Loucy (cell line): ENCODE measurements around the gene DIDO1.
"Not testable (repeated sequence)": the region's sequence is repeated elsewhere in the genome, so short reads cannot be mapped to it uniquely, and the experiment has no call there.

ENCODE experiments used
- CTCF ChIP-seq: fragments of 200-600 bp; sonication (generic); conservative IDR thresholded peaks from 2 replicates; pipeline ENCODE4 v1.5.1; 2014; ENCODE audit warnings: mild to moderate bottlenecking, antibody characterized with exemption, low read length
- EZH2phosphoT487 ChIP-seq: fragments of 200-600 bp; IDR thresholded peaks from 2 replicates; pipeline ENCODE4 v1.6.1; 2018; ENCODE audit warnings: antibody characterized with exemption, mild to moderate bottlenecking, moderate library complexity, borderline replicate concordance

GRCh38 chr20:62923059-62923668 is 3.1 kb downstream of the DIDO1 start:
- not testable (repeated sequence) for TF ChIP-seq CTCF, EZH2phosphoT487
